Measurements from ENCODE around the gene ARHGEF17. TPM values are rescaled to one million over a fixed set of nuclear protein-coding genes. Genes with fewer than 3 reads are reported as not detected.

The ARHGEF17 gene
- total RNA-seq, 1 experiment from 2014 or later = 77.9 TPM

DNA sequence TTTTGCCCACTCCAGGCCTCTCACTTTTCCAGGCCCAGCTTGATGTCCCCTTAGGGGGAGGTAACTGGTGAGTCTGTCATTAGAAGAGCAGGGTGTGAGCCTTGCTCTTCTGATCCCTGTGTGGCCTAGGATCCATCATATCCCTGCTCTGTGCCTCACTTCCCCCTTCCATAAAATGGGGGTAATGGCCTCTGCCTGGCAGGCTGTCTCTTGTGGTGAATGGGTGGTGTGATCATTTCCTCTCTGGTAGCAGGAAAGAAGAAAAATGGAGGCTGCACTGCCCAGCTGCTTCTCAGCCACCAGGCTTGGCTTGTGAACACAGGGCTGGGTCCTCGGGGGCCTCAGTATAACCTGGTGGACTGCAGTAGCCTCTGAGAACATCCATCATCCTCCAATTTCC is 5.6 kb downstream of the ARHGEF17 start:
- H3K4me1 ChIP-seq = peaks cover 51% of the 10 kb centered on the region
- peaks cover 45% of the 10 kb centered on the region for H3K36me3 Mint-ChIP-seq (ENCODE audit: insufficient read depth, unreplicated experiment)
- no peak overlapping the region for H3K4me3 ChIP-seq (ENCODE audit: low read depth, low read length)
- no TSS peak for BruUV-seq (replicated peaks)
- no peaks in the 10 kb centered on the region for H3K27me3 Mint-ChIP-seq (ENCODE audit: insufficient read depth, unreplicated experiment)
- intact Hi-C loops (cut with micrococcal nuclease; ENCODE audit: unreplicated experiment) = no loop called here
- peaks cover 32% of the 10 kb centered on the region for H3K4me1 Mint-ChIP-seq (ENCODE audit: low read depth, unreplicated experiment)
- H3K27me3 ChIP-seq (replicated peaks; ENCODE audit: control insufficient read depth, insufficient read depth, low read length) = no peaks in the 10 kb centered on the region
- CTCF ChIA-PET = interaction anchor here (1.5 to 3.0 kb wide), 4 partner anchors 17 to 47 kb away, joined by 12 to 51 read pairs (median 22); no protein-coding TSS in a partner anchor
- TF ChIP-seq CTCF (IDR thresholded peaks at IDR 0.05; ENCODE audit: insufficient read depth in 1 of 2, low read depth in 1 of 2, low read length in 1 of 2, severe bottlenecking in 1 of 2, unreplicated experiment in 1 of 2) = no peak
- peak overlapping the region; percentile 35 for H3K27ac Mint-ChIP-seq (ENCODE audit: unreplicated experiment)
- no peaks in the 10 kb centered on the region; the same call in 1 of the 2 replicates for H3K36me3 ChIP-seq (ENCODE audit: control insufficient read depth, insufficient read depth, low read length)
- POLR2A ChIA-PET = interaction anchor here (0.6 kb wide), 1 partner anchor 506 kb away, joined by 3 read pairs; no protein-coding TSS in a partner anchor
- no peaks in the 10 kb centered on the region for H3K9me3 Mint-ChIP-seq (ENCODE audit: unreplicated experiment)
- no peaks in the 10 kb centered on the region for H3K9me3 ChIP-seq
- no peak overlapping the region for H3K4me3 Mint-ChIP-seq (ENCODE audit: unreplicated experiment)
- DNase-seq = no peak

DNA sequence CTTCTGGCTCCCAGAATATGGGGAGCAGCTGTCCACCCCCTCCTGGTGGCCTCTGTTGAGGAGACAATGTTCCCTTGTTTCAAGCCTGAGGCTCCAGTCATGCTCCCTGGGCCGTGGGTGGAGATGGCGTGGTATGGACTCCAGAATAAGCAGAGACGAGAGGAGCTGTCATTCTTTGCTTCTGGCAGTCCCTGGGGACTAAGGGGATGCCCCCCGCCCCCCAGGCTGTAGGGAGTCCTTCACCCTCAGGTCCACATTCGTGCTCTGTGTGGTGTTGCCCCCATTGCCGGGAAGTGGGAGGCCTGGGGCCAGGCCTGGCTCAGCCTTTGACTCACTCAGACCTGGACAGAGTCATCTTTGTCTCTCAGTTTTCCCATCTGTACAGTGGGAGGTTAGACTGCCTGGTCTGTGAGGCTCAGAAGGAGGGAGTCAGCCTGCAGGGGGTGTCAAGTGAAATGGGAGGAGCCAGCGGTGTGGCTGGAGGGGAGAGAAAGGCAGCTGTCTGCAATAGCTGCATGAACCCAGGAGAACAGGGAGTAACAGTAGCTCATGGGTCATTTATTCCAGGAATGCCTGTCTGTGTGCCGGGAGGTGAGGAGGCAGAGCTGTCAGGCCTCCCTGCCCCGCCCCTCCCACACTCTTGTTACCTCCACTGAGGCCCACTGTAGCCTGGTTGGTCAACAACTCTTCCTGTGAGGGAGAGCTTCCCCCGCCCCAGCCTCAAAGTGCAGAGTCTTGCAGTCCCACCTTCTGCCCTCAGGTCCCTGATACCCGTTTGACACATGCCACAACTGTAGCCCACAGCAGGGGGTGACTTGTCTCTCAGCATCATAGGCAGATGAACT is 6.3 kb downstream of the ARHGEF17 start:
- peak overlapping the region; percentile 35 for H3K27ac Mint-ChIP-seq (ENCODE audit: unreplicated experiment)
- no TSS peak for BruUV-seq (replicated peaks)
- no peaks in the 10 kb centered on the region for H3K9me3 Mint-ChIP-seq (ENCODE audit: unreplicated experiment)
- no peak overlapping the region for H3K4me3 ChIP-seq (ENCODE audit: low read depth, low read length)
- H3K36me3 ChIP-seq (ENCODE audit: control insufficient read depth, insufficient read depth, low read length) = no peaks in the 10 kb centered on the region; the same call in 1 of the 2 replicates
- no peaks in the 10 kb centered on the region for H3K9me3 ChIP-seq
- peak; percentile 88 to 93 for DNase-seq
- POLR2A ChIA-PET = interaction anchor here (0.6 to 1.4 kb wide), 8 partner anchors 9 to 505 kb away, joined by 3 to 17 read pairs (median 4); no protein-coding TSS in a partner anchor
- H3K4me1 ChIP-seq = peaks cover 51% of the 10 kb centered on the region
- peaks cover 44% of the 10 kb centered on the region for H3K36me3 Mint-ChIP-seq (ENCODE audit: insufficient read depth, unreplicated experiment)
- TF ChIP-seq CTCF (IDR thresholded peaks at IDR 0.05; ENCODE audit: insufficient read depth in 1 of 2, low read depth in 1 of 2, low read length in 1 of 2, severe bottlenecking in 1 of 2, unreplicated experiment in 1 of 2) = no peak
- H3K4me1 Mint-ChIP-seq (ENCODE audit: low read depth, unreplicated experiment) = peaks cover 32% of the 10 kb centered on the region
- H3K4me3 Mint-ChIP-seq (ENCODE audit: unreplicated experiment) = peak overlapping the region; percentile 4
- intact Hi-C loops (cut with micrococcal nuclease; ENCODE audit: unreplicated experiment) = no loop called here
- H3K27me3 Mint-ChIP-seq (ENCODE audit: insufficient read depth, unreplicated experiment) = no peaks in the 10 kb centered on the region
- CTCF ChIA-PET = interaction anchor here (0.8 to 3.0 kb wide), 12 partner anchors 9 to 79 kb away, joined by 3 to 51 read pairs (median 4); no protein-coding TSS in a partner anchor
- no peaks in the 10 kb centered on the region for H3K27me3 ChIP-seq (replicated peaks; ENCODE audit: control insufficient read depth, insufficient read depth, low read length)

DNA sequence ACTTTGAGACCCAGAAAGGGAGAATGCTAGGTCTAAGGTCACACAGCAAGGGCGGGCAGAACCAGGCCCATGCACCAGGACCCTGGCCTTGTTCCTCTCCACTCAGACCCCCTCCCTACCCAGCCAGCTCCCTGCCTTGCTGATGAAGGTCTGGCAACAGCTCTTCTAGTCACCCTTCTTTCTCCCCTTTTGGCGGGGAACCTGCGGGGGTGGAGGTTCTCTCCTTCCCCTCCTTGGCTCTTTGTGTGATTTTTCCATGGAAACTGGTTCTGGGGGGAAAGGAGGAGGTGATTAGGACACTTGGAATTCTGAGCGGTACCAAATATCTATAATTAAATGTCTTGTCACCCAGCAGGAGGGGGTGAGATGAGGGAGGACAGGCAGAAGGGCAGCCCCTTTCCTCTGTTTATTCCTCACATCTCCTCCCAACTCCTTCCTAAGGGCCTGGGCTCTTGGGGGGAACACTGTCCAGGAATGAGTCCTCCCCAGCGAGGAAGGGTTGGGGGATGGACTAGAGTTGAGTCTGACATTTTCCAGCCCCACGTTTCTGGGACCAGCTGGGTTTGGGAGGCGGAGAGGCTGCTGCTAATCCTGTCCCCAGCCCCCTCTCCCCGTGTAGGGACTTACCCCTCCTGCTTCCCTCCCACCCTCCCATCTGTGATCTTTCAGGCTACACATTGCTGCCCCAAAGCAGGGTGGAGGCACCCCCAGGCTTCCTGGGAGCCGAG is 7.4 kb downstream of the ARHGEF17 start:
- intact Hi-C loops (cut with micrococcal nuclease; ENCODE audit: unreplicated experiment) = no loop called here
- DNase-seq = no peak
- ChIA-PET POLR2A (interaction anchor here (0.6 to 1.4 kb wide), 5 partner anchors 8 to 96 kb away, joined by 3 to 17 read pairs (median 4); no protein-coding TSS in a partner anchor), CTCF (interaction anchor here (1.2 to 3.0 kb wide), 7 partner anchors 12 to 78 kb away, joined by 3 to 51 read pairs (median 12); no protein-coding TSS in a partner anchor)
- peaks cover 43% of the 10 kb centered on the region for H3K4me1 ChIP-seq
- no peaks in the 10 kb centered on the region for H3K27me3 ChIP-seq (replicated peaks; ENCODE audit: control insufficient read depth, insufficient read depth, low read length)
- Mint-ChIP-seq H3K36me3 (ENCODE audit: insufficient read depth, unreplicated experiment) (peaks cover 42% of the 10 kb centered on the region), H3K27ac (ENCODE audit: unreplicated experiment) (peak overlapping the region; percentile 35), H3K9me3 (ENCODE audit: unreplicated experiment) (no peaks in the 10 kb centered on the region), H3K4me3 (ENCODE audit: unreplicated experiment) (no peak overlapping the region), H3K4me1 (ENCODE audit: low read depth, unreplicated experiment) (peaks cover 23% of the 10 kb centered on the region), H3K27me3 (ENCODE audit: insufficient read depth, unreplicated experiment) (no peaks in the 10 kb centered on the region)
- no peak overlapping the region for H3K4me3 ChIP-seq (ENCODE audit: low read depth, low read length)
- H3K9me3 ChIP-seq = no peaks in the 10 kb centered on the region
- no TSS peak for BruUV-seq (replicated peaks)
- H3K36me3 ChIP-seq (ENCODE audit: control insufficient read depth, insufficient read depth, low read length) = no peaks in the 10 kb centered on the region; the same call in 1 of the 2 replicates
- no peak for TF ChIP-seq CTCF (IDR thresholded peaks at IDR 0.05; ENCODE audit: insufficient read depth in 1 of 2, low read depth in 1 of 2, low read length in 1 of 2, severe bottlenecking in 1 of 2, unreplicated experiment in 1 of 2)

Data from Caco-2 (cell line).